ES-I3 (cell line): ENCODE measurements around the gene NMT1.

Experiments used
- H3K36me3 ChIP-seq: 2 replicates; pipeline ENCODE4 v1.6.1; 2013; ENCODE audit warnings: mild to moderate bottlenecking, low read length, control low read depth, moderate library complexity; ENCODE audit not compliant: insufficient read depth
- H3K4me1 ChIP-seq: 2 replicates; pipeline ENCODE4 v1.6.1; 2013; ENCODE audit warnings: mild to moderate bottlenecking, control low read depth, low read length; ENCODE audit not compliant: insufficient read depth
- H3K9ac ChIP-seq: 2 replicates; pipeline ENCODE4 v1.6.1; 2013; ENCODE audit warnings: low read depth, mild to moderate bottlenecking, low read length, moderate library complexity
- H3K9me3 ChIP-seq: 2 replicates; pipeline ENCODE4 v1.6.1; 2013; ENCODE audit warnings: mild to moderate bottlenecking, low read length, moderate library complexity; ENCODE audit not compliant: control insufficient read depth, insufficient read depth

Gene NMT1

GRCh38 chr17:45098869-45099616, 37.9 kb downstream of the NMT1 start:
- Histone ChIP-seq H3K9me3 (no peaks in the 10 kb centered on the region), H3K9ac (no peak overlapping the region), H3K36me3 (peaks cover 67% of the 10 kb centered on the region), H3K4me1 (no peaks in the 10 kb centered on the region)

- Histone ChIP-seq H3K9ac (no peak overlapping the region), H3K4me1 (no peaks in the 10 kb centered on the region), H3K36me3 (peaks cover 75% of the 10 kb centered on the region), H3K9me3 (no peaks in the 10 kb centered on the region)
Measured at GRCh38 chr17:45101546-45101882, 40.4 kb downstream of the NMT1 start.

GRCh38 chr17:45101883-45102811, 41.0 kb downstream of the NMT1 start:
- peaks cover 72% of the 10 kb centered on the region for H3K36me3 ChIP-seq
- H3K9ac ChIP-seq: no peak overlapping the region
- H3K9me3 ChIP-seq: no peaks in the 10 kb centered on the region
- no peaks in the 10 kb centered on the region for H3K4me1 ChIP-seq

DNA sequence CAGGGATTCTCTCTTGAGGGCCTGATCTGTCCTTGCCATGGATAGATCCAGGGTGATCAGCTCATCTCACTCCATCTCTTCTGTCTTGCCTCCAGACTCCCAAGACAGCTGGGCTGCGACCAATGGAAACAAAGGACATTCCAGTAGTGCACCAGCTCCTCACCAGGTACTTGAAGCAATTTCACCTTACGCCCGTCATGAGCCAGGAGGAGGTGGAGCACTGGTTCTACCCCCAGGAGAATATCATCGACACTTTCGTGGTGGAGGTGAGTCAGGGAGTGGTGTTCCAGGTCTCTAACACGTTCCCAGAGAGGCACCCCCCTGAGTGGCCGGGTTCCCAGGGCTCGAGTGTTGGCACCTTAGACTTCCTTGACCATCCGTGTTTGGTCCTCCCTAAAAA, 41.7 kb downstream of the NMT1 start:
- no peaks in the 10 kb centered on the region for H3K4me1 ChIP-seq
- no peaks in the 10 kb centered on the region for H3K9me3 ChIP-seq
- H3K36me3 ChIP-seq: peaks cover 67% of the 10 kb centered on the region
- no peak overlapping the region for H3K9ac ChIP-seq

GRCh38 chr17:45103269-45103795, 42.2 kb downstream of the NMT1 start:
- H3K9ac ChIP-seq: no peak overlapping the region
- H3K36me3 ChIP-seq: peaks cover 66% of the 10 kb centered on the region

GRCh38 chr17:45104029-45104428, 42.9 kb downstream of the NMT1 start:
- Histone ChIP-seq H3K4me1 (no peaks in the 10 kb centered on the region), H3K9ac (no peak overlapping the region), H3K9me3 (no peaks in the 10 kb centered on the region), H3K36me3 (peaks cover 60% of the 10 kb centered on the region)

More at GRCh38 chr17:45103269-45103795, 42.2 kb downstream of the NMT1 start:
- H3K9me3 ChIP-seq: no peaks in the 10 kb centered on the region
- H3K4me1 ChIP-seq: no peaks in the 10 kb centered on the region

DNA sequence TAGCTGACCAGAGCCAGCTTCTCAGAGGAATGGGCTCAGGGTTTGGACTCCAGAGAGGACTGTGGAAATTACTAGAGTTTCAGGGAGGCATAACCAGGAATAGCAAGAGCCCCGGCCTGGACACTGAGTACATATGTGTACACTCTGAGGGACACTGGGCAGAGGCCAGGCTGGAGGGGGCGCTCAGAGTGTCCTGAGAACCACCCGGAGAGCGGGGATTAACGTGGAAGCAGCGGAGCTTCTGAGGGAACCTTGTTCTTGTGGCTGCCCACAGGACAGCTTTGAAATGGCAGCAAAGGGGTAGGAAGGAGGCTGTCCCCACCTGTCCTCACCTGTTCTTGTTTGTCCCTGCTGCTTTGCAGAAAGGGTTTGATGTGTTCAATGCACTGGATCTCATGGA, 43.4 kb downstream of the NMT1 start:
- H3K9me3 ChIP-seq: no peaks in the 10 kb centered on the region
- H3K36me3 ChIP-seq: peaks cover 58% of the 10 kb centered on the region
- no peak overlapping the region for H3K9ac ChIP-seq
- H3K4me1 ChIP-seq: no peaks in the 10 kb centered on the region

DNA sequence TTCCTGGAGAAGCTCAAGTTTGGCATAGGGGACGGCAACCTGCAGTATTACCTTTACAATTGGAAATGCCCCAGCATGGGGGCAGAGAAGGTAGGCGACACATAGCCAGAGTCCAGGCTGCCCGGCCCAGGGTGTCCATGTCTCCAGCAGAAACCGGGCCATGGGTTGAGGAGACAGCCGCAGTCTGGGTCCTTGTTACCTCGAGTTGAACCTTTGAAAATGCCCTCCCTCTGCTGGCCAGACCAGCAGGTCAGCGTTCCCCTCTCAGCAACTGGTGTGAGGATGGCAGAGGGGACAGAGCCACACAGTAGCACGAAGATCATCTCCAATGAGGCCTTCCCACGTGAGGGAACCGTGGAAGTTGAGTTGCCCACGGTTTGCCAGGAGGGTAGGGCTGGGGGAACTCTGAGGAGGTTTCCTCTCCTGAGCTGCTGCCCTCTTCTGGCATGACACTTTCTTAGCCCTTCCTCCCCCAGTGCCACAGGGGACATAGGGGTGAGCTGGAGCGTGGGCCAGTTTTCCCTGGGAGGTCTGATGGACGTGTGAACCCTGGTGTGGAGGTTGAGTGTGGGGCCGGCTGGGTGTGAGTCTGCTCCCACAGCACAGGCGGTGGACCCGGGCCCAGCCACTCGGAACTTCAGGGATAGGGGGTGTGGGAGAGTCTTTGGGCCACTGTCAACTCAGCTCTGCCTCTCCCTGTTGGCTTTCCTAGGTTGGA, 43.9 kb downstream of the NMT1 start:
- Histone ChIP-seq H3K4me1 (no peaks in the 10 kb centered on the region), H3K9ac (no peak overlapping the region), H3K9me3 (no peaks in the 10 kb centered on the region), H3K36me3 (peaks cover 52% of the 10 kb centered on the region)

- peaks cover 52% of the 10 kb centered on the region for H3K36me3 ChIP-seq
- H3K9ac ChIP-seq: no peak overlapping the region
- no peaks in the 10 kb centered on the region for H3K9me3 ChIP-seq
- no peaks in the 10 kb centered on the region for H3K4me1 ChIP-seq
Measured at GRCh38 chr17:45106096-45106495, 45.0 kb downstream of the NMT1 start.

GRCh38 chr17:45106582-45106981, 45.5 kb downstream of the NMT1 start:
- Histone ChIP-seq H3K9ac (no peak overlapping the region), H3K4me1 (no peaks in the 10 kb centered on the region), H3K36me3 (peaks cover 51% of the 10 kb centered on the region), H3K9me3 (no peaks in the 10 kb centered on the region)

- Histone ChIP-seq H3K9me3 (no peaks in the 10 kb centered on the region), H3K9ac (no peak overlapping the region), H3K4me1 (no peaks in the 10 kb centered on the region), H3K36me3 (peaks cover 42% of the 10 kb centered on the region)
Measured at GRCh38 chr17:45107293-45108010, 46.3 kb downstream of the NMT1 start.

DNA sequence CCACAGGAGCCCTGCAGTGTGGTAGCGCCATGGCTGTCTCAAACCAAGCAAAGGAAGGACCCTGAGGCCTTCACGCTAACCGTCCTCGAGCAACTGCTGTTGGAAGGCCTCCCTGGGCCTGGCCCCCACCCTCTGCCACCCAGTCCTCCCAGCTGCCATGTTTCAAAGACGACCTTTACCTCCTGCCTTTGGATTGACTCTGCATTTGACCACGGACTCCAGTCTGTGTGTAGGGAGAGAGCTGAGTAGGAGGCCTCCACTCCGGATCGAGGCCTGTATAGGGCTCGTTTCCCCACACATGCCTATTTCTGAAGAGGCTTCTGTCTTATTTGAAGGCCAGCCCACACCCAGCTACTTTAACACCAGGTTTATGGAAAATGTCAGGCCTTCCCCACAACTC, 46.9 kb downstream of the NMT1 start:
- H3K9me3 ChIP-seq: no peaks in the 10 kb centered on the region
- peaks cover 36% of the 10 kb centered on the region for H3K36me3 ChIP-seq
- no peak overlapping the region for H3K9ac ChIP-seq
- H3K4me1 ChIP-seq: no peaks in the 10 kb centered on the region

- Histone ChIP-seq H3K36me3 (peaks cover 29% of the 10 kb centered on the region), H3K9me3 (no peaks in the 10 kb centered on the region), H3K9ac (no peak overlapping the region), H3K4me1 (no peaks in the 10 kb centered on the region)
Measured at GRCh38 chr17:45108595-45109521, 47.7 kb downstream of the NMT1 start.
